IPS-NIHi11 (cell line): ENCODE data around the gene STX1B.

ENCODE experiments used
- DNase-seq: peaks from one replicate; pipeline ENCODE4 v3.0.0; 2012; ENCODE audit warnings: mixed read lengths, low spot score

STX1B gene

GRCh38 chr16:30979170-30980022 is 31.0 kb downstream of the STX1B start:
- DNase-seq = peak; percentile 37

DNA sequence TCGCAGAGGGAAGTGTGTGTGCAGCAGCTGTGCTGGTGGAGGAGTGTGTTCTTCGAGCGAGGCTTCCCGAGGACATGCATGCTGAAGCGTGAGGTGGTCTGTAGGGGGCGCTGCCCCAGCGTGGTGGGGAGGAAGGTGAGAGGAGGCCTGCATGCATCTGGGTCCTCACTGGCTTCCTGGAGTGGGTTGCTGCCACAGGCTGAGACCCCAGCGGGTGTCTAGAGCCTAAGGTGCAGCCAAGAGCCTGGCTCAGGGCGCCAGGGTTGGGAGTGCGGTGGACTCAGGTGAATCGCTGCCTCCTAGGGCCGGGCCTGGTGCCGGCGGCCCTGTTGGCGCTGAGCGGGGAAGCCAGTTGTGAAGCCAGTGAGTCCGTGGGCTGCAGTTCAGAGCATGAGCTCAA is 32.9 kb downstream of the STX1B start:
- peak; percentile 81 for DNase-seq

DNA sequence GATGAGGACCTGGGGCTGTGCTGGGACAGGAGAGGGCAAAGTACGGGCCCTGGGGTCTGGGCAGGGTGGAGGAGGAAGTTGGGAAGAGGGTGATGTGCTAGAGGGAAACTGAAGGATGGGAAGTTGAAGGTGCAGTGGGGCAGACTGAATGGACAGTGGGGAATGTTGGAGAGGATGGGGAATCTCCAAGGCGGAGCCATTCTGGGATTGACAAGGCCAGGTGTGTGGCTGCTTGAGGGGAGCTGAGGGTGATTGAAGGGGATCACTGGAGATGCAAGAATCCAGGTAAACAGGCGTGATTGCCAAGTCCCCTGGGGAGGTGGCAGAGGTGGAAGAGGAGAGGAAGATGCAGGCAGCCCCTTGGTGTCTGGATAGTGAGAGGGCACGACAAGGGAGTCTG is 34.0 kb downstream of the STX1B start:
- DNase-seq = no peak

DNA sequence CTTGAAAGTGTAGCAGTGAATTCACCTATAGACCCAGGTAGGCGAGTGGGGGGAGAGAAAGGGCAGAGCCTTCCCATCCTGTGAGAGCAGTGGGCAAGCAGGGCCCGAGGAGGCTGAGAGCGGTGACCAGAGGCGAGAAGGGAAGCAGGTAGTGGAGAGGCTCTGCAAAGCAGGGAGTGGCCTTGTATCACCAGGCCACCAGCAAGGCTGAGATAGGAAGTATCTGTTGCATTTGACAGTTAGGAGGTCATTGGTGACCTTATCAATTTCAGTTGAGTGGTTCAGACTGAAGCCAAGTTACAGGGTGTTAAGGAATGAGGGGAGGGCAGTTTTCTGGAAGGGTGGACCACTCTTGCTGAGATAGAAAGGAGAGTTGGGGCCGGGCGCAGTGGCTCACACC is 36.1 kb downstream of the STX1B start:
- no peak for DNase-seq

GRCh38 chr16:30972872-30973271 is 37.6 kb downstream of the STX1B start:
- peak; percentile 61 for DNase-seq

DNA sequence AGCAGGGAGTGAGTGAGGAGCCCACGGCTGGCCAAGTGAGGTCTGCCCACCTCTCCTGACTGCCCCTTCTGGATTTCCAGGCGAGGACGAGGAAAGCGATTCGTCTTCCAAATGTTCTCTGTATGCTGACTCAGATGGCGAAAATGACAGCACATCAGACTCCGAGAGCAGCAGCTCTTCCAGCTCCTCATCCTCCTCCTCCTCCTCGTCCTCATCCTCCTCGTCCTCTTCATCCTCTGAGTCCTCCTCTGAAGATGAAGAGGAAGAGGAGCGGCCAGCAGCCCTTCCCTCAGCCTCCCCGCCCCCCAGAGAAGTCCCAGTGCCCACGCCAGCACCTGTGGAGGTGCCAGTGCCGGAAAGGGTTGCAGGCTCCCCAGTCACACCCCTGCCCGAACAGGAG is 39.1 kb downstream of the STX1B start:
- no peak for DNase-seq

- no peak for DNase-seq
Observed at GRCh38 chr16:30969246-30969842, 41.1 kb downstream of the STX1B start.

- no peak for DNase-seq
Observed at GRCh38 chr16:30967795-30968194, 42.6 kb downstream of the STX1B start.

DNA sequence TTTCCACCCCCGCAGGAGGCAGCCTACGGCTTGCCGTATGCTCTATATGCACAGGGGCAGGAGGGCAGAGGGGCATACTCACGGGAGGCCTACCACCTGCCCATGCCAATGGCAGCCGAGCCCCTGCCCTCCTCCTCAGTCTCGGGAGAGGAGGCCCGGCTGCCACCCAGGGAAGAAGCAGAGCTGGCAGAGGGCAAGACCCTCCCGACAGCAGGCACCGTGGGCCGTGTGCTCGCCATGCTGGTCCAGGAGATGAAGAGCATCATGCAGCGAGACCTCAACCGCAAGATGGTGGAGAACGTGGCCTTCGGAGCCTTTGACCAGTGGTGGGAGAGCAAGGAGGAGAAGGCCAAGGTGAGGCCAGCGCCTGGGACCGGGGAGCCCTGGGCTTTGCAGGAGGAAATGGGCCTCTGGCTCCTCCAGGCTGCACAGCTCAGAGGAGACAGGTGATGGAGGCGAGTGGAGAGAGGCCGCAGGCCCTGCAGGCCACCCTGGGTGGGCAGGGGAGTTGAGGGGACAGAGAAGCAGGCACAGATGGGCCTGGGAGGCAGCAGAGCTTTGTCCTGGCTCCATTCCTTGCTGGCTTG is 44.3 kb downstream of the STX1B start:
- no peak for DNase-seq

GRCh38 chr16:30965436-30965835 is 45.0 kb downstream of the STX1B start:
- DNase-seq = peak; percentile 20

GRCh38 chr16:30964574-30965226 is 45.7 kb downstream of the STX1B start:
- peak; percentile 17 for DNase-seq

DNA sequence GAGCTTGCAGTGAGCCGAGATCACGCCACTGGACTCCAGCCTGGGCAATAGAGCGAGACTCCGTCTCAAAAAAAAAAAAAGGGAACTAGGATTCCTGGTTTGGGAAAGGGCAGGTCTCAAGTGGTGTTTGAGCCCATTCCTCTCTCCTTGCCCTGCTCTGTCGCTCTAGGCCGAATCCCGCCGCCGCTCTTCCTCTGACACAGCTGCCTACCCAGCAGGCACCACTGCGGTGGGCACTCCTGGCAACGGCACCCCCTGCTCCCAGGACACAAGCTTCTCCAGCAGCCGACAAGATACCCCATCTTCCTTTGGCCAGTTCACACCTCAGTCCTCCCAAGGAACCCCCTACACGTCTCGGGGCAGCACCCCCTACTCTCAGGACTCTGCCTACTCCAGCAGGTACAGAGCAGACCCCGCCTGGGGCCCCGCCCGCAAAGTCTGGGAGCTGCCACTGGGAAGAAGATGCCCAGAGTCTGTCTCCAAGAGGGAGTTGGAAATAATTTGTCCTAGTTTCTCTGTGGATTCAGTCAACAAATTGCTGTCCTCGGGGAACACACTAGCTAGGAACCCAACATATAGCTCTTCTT is 46.4 kb downstream of the STX1B start:
- peak; percentile 3 for DNase-seq

DNA sequence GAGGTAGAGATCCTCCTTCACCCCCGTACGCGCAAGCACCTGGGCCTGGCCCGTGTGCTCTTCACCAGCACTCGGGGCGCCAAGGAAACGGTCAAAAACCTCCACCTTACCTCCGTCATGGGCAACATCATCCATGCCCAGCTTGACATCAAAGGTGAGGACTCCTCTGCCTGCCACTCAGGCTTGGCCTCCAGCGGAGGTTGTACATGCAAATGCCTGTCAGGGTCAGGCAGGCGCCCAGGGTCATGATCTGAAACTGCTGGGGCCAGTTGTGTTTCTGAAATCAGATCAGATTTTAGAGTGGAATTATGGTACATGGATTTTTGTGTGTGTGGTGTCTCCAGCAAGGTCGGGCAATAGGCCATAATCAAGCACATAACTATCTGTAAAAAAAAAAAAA is 49.1 kb downstream of the STX1B start:
- peak; percentile 3 for DNase-seq

DNA sequence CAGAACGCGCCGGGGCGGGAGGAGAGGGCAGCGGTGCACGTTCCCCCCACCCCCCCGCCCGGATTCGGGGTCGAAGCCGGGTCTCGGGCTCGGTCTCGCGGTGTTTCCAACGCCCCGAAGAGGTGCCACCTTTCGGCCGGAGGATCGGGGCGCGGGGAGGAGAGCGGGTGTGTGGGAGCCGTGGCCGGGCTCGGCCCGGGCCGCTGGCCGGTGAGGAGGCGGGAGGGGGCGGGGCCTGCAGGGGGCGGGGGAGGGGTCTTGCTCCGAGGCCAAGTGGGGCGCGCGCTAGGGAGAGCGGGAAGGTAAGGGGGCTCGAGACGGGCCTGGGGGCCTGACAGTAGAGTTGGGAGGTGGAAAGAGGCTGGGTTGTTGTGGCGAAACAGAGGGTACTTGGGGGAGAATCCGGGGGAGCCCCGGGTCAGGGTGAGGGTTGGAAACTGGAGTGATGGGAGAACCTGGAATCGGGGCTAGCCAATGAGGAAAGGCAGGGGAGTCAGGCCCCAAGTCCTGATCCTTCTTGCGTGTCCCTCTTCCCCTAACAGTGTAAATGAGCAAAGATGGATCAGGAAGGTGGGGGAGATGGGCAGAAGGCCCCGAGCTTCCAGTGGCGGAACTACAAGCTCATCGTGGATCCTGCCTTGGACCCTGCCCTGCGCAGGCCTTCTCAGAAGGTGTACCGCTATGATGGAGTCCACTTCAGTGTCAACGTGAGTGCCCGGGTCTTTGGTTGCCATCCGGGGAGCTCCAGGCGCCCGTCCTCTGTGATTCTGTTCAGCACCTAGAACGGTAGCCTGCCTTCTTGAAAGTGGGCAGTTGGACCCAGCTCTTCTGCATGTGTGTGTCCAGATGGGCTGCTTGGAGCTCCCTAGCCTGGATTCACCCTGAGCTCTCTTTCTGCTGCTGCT is 52.0 kb downstream of the STX1B start:
- peak; percentile 94 for DNase-seq

DNA sequence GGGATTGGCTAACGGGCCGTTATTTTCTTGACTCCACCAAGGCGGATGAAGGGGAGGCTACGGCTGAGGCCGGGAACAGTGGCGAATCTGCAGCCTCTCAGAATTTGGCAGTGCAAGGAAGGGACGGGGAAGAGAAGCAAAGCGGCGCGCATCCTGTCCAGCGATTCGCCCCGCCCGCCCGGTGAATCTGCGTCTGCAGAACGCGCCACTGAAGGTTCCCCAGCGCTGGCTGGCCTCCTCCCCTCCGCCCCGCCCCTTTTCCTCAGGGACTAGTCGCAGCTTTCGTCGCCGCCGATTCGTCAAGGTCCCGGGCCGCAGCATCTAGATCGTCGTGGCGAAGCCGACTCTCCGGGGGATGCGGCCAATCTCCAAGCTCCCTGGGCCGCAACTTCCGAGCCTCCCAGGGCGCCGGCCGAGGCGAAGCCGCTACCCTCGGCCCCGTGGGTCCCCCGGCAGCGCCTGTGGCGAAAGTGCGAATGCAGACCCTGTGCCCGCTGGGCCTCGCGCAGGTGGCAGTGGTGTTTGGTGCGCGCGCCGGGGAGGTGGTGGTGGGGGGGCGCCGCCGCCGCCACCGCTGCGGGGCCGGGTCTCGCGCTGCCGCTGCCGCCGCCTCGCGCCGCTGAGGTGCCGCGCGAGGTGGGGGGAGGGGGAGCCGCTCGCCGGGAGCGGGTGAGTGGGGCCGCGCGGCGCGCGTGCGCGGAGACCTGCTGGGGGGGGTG is 52.8 kb downstream of the STX1B start, which contains the start of gene SETD1A:
TSS of gene SETD1A (plus strand) at position 299 of the 719 bp plus-strand sequence. CDS start 978 bp downstream, outside the sequence.
- peak; percentile 96 for DNase-seq

DNA sequence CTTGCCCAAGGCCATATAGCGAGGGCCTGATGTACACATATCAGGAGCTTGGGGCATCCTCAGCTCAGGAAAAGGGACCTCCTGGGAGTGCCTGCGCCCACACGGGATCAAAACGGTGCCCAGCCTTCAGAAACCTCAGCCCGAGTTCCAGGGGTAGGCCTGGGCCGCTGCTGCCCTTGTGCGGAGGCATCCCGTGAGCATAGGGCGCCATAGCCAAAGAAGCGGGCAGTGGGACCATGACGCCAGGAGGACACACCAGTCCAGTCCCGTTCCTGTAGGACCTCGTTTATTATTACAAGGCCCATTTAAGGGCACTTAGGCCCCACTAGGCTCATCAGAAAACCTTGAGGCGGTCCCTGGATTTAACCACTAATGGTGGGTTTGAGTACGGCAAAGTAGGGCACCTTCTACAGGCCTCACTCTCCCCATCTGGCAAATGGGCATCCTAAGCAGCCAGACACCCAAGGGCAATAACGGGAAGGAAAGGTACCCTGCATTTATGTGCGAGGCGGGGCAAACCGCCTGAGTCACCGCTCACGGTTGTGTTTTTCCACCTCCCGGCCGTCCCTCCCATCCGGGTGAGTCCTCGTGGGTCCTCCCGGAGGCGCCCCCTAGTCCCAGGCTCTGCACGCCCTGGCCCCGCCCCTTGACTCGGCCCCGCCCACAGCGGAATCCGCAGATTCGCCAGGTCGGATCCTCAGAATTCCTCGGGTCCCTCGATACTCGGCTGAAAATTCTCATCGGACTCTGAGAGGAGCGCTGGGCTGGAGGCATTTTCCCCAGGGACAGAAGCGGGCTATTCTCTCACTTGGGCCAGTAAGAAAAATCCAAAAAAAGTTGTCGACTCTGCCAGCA is 53.6 kb downstream of the STX1B start:
- DNase-seq = peak; percentile 84

DNA sequence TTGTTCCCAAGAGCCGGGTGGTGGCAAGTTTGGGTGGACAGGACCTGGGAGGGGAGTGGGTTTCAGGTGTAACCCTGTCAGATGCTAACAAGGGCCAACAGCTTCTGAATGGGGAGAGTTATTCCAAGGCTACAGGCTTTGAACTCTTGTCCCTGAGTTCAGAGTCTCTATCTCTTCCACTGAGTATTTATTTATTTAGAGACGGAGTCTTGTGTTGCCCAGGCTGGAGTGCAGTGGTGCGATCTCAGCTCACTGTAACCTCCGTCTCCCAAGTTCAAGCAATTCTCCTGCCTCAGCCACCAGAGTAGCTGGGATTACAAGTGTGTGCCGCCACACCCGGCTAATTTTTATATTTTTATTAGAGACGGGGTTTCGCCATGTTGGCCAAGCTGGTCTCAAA is 55.4 kb downstream of the STX1B start:
- no peak for DNase-seq

DNA sequence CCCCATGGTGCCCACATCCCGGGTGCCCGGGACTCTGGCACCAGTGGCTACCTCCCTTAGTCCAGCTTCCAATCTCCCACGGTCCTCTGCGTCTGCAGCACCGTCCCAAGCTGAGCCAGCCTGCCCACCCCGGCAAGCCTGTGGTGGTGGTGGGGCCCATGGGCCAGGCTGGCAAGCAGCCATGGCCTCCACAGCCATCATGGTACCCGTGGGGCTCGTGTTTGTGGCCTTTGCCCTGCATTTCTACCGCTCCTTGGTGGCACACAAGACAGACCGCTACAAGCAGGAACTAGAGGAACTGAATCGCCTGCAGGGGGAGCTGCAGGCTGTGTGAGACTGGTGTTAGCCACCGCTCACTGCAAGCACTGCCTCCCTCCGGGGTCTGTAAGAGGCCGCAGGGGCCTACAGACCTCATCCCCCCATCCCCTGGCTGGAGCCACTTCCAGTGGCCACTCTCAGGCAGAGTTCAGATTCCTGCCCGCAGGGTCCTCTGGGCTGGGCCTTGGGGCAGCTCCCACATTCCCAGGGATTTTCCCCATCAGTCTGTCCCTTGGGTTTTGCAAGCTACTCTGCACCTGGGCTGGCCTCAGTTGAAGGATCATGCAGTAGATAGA is 56.8 kb downstream of the STX1B start:
- DNase-seq = peak; percentile 42

GRCh38 chr16:30953111-30953510 is 57.3 kb downstream of the STX1B start:
- DNase-seq = no peak
